CD4-positive, alpha-beta T cell (primary cell): ENCODE data around the gene GNPDA1. TPM values are rescaled to one million over a fixed set of nuclear protein-coding genes. Genes with fewer than 3 reads are reported as not detected.

Experiments
- ATAC-seq: fragments of 200-7000 bp; cut with Tn5 transposase; one replicate; pipeline ENCODE4 v1.10.0; 2022; ENCODE audit warnings: mild to moderate bottlenecking; ENCODE audit not compliant: poor library complexity
- CTCF ChIA-PET: fragments of 350-600 bp; sonication (Branson Sonifier 250); formaldehyde crosslinking; loops from one replicate; lab custom pipeline; 2021; ENCODE audit warnings: antibody characterized with exemption, inconsistent platforms; lab: Charles Lee
- POLR2A ChIA-PET: fragments of 350-600 bp; sonication (Branson Sonifier 250); formaldehyde crosslinking; loops from one replicate; lab custom pipeline; 2021; ENCODE audit warnings: antibody characterized with exemption, inconsistent platforms; lab: Charles Lee
- DNase-seq, 14 experiments: peaks; one replicate each; pipeline ENCODE4 v3.0.0-alpha.2; 2013 to 2020; ENCODE audit warnings: mixed read lengths in 2 of 14
- H3K27ac ChIP-seq, 2 donors: one replicate each; pipeline versions ENCODE4 v1.5.1 to v1.7.0; 2013; ENCODE audit warnings: low read length in 2 of 2, low read depth in 1 of 2, mild to moderate bottlenecking in 1 of 2
- H3K27me3 ChIP-seq, 2 experiments: 1 replicate in 1 of 2; 2 replicates in 1 of 2; pipeline versions ENCODE4 v1.6.1 to v1.7.0; 2013; ENCODE audit warnings: low read length in 2 of 2, control low read depth in 1 of 2, mild to moderate bottlenecking in 1 of 2, moderate library complexity in 1 of 2; ENCODE audit not compliant: insufficient read depth in 2 of 2, control insufficient read depth in 1 of 2
- H3K36me3 ChIP-seq: one replicate; pipeline ENCODE4 v1.6.1; 2013; ENCODE audit warnings: low read length, control low read depth; ENCODE audit not compliant: insufficient read depth
- H3K4me1 ChIP-seq: one replicate; pipeline ENCODE4 v1.6.1; 2013; ENCODE audit warnings: low read length, control low read depth; ENCODE audit not compliant: insufficient read depth
- H3K4me3 ChIP-seq: one replicate; pipeline ENCODE4 v1.5.1; 2013; ENCODE audit warnings: mild to moderate bottlenecking, low read length, moderate library complexity
- H3K9me3 ChIP-seq, 2 experiments: 1 replicate in 1 of 2; 2 replicates in 1 of 2; pipeline versions ENCODE4 v1.6.1 to v1.7.0; 2013; ENCODE audit warnings: low read length in 2 of 2, mild to moderate bottlenecking in 2 of 2, control low read depth in 1 of 2, moderate library complexity in 1 of 2; ENCODE audit not compliant: control insufficient read depth in 1 of 2, insufficient read depth in 1 of 2
- H3K27ac Mint-ChIP-seq: one replicate; pipeline ENCODE4 v1.8.0; 2020; ENCODE audit warnings: mixed read lengths
- H3K27me3 Mint-ChIP-seq: one replicate; pipeline ENCODE4 v1.8.0; 2021; ENCODE audit warnings: mixed read lengths
- H3K36me3 Mint-ChIP-seq: one replicate; pipeline ENCODE4 v1.8.0; 2021; ENCODE audit warnings: low read depth, mixed read lengths
- H3K4me1 Mint-ChIP-seq: one replicate; pipeline ENCODE4 v1.8.0; 2021; ENCODE audit warnings: low read depth, mixed read lengths
- H3K4me3 Mint-ChIP-seq: one replicate; pipeline ENCODE4 v1.8.0; 2020; ENCODE audit warnings: mild to moderate bottlenecking, mixed read lengths
- H3K9me3 Mint-ChIP-seq: one replicate; pipeline ENCODE4 v1.8.0; 2020; ENCODE audit warnings: mixed read lengths
- CTCF ChIP-seq: fragments of 200-600 bp; IDR thresholded peaks from one replicate; pipeline ENCODE4 v1.8.0; 2022; ENCODE audit warnings: antibody characterized with exemption, mild to moderate bottlenecking
- intact Hi-C, 2 experiments: fragments of 100-400 bp; cut with DNase I in 1 of 2; cut with micrococcal nuclease in 1 of 2; formaldehyde crosslinking; loops; one replicate each; pipeline versions ENCODE4 v1.15.1 to v1.9.0; 2023 to 2025; cut with DNase I, micrococcal nuclease
- polyA plus RNA-seq, 2 donors: library from polyadenylated mRNA; unstranded; fragments of 120-200 nt; gene quantifications; one replicate each; pipeline ENCODE4 v1.2.1, GENCODE V29; 2013
- total RNA-seq, 174 experiments: library from RNA in 2 of 174; stranded (reverse) in 2 of 174; gene quantifications; one replicate each; pipeline ENCODE4 v1.2.3 and lab custom pipeline; 2021 to 2026

The GNPDA1 gene
- total RNA-seq, result 1 to 10 TPM; 5.8 to 6.6 TPM
- 21.4 TPM for polyA plus RNA-seq (2013, experiment 1 of 2)
- polyA plus RNA-seq (2013, experiment 2 of 2), result 21.3 TPM
- total RNA-seq (lab: John Stamatoyannopoulos, UW), result 9.0 to 335 (median 67.6) reads per million in 172 experiments

- intact Hi-C loops, result loop anchor here (5.0 to 10.0 kb wide), 3 partner anchors 41 to 342 kb away; no protein-coding TSS in a partner anchor
- Histone ChIP-seq H3K4me3 (peak within 1 kb of the TSS; percentile 86), H3K27me3 (no peaks in the 10 kb centered on the region), H3K4me1 (peaks cover 67% of the 10 kb centered on the region), H3K27ac (peak within 1 kb of the TSS; percentile 60 to 73), H3K36me3 (no peaks in the 10 kb centered on the region), H3K9me3 (no peaks in the 10 kb centered on the region)
- no peak for TF ChIP-seq CTCF
- CTCF ChIA-PET, result interaction anchor here (1.0 to 3.4 kb wide), 8 partner anchors 12 to 131 kb away, joined by 4 to 18 read pairs (median 12); partner anchors contain the start of genes NDFIP1 and RNF14
- peak within 1 kb of the TSS; percentile 89 for H3K27ac Mint-ChIP-seq
- peak within 1 kb of the TSS; percentile 90 for H3K4me3 Mint-ChIP-seq
- ATAC-seq (peak; percentile 60), DNase-seq (peak; percentile 24 to 87 (median 57))
- no peaks in the 10 kb centered on the region for H3K27me3 Mint-ChIP-seq
- POLR2A ChIA-PET, result interaction anchor here (0.6 to 3.6 kb wide), 14 partner anchors 8 to 321 kb away, joined by 3 to 26 read pairs (median 4); partner anchors contain the start of genes DELE1, NDFIP1 and RNF14
- no peaks in the 10 kb centered on the region for H3K9me3 Mint-ChIP-seq
- peaks cover 84% of the 10 kb centered on the region for H3K4me1 Mint-ChIP-seq
- peaks cover 14% of the 10 kb centered on the region for H3K36me3 Mint-ChIP-seq
Measured at GRCh38 chr5:142012792-142013388, at the start of gene GNPDA1. Gene GNPDA1, minus strand, starts transcription at chr5:142013027. Its CDS starts 992 bp downstream, at chr5:142012035.

GRCh38 chr5:142059304-142059940 is 46.6 kb upstream of the GNPDA1 start:
- intact Hi-C loops, result no loop called here
- H3K27me3 Mint-ChIP-seq, result no peaks in the 10 kb centered on the region
- H3K4me3 Mint-ChIP-seq, result no peak overlapping the region
- no peaks in the 10 kb centered on the region for H3K36me3 Mint-ChIP-seq
- ChIA-PET POLR2A (no interaction called here), CTCF (no interaction called here)
- no peaks in the 10 kb centered on the region for H3K9me3 Mint-ChIP-seq
- Histone ChIP-seq H3K27ac (no peak overlapping the region), H3K4me1 (peaks cover 15% of the 10 kb centered on the region), H3K4me3 (no peak overlapping the region), H3K36me3 (no peaks in the 10 kb centered on the region), H3K9me3 (no peaks in the 10 kb centered on the region), H3K27me3 (no peaks in the 10 kb centered on the region)
- TF ChIP-seq CTCF, result no peak
- H3K27ac Mint-ChIP-seq, result no peak overlapping the region
- DNase-seq (no peak), ATAC-seq (no peak)
- H3K4me1 Mint-ChIP-seq, result peaks cover 12% of the 10 kb centered on the region

GRCh38 chr5:142057697-142058056 is 44.9 kb upstream of the GNPDA1 start:
- H3K36me3 Mint-ChIP-seq, result no peaks in the 10 kb centered on the region
- no peak for DNase-seq
- no peaks in the 10 kb centered on the region for H3K27me3 Mint-ChIP-seq
- H3K27ac Mint-ChIP-seq, result no peak overlapping the region
- POLR2A ChIA-PET, result interaction anchor here (0.6 kb wide), 1 partner anchor 525 kb away, joined by 4 read pairs; no protein-coding TSS in a partner anchor
- no peaks in the 10 kb centered on the region for H3K9me3 Mint-ChIP-seq
- ATAC-seq, result no peak
- H3K4me3 Mint-ChIP-seq, result no peak overlapping the region
- Histone ChIP-seq H3K4me1 (peaks cover 3% of the 10 kb centered on the region), H3K4me3 (no peak overlapping the region), H3K36me3 (no peaks in the 10 kb centered on the region), H3K9me3 (no peaks in the 10 kb centered on the region), H3K27me3 (no peaks in the 10 kb centered on the region), H3K27ac (no peak overlapping the region)
- CTCF ChIA-PET, result no interaction called here
- intact Hi-C loops, result no loop called here
- peaks cover 6% of the 10 kb centered on the region for H3K4me1 Mint-ChIP-seq
- TF ChIP-seq CTCF, result no peak
